Adrenal gland (tissue), 5 donors: ENCODE results near the gene SDK1.

Experiments
- POLR2A ChIP-seq, 2 donors: fragments of 450-650 bp; IDR thresholded peaks; one replicate each; pipeline ENCODE4 v1.6.1; 2017; ENCODE audit warnings: antibody characterized with exemption in 2 of 2, mild to moderate bottlenecking in 2 of 2, moderate library complexity in 1 of 2
- TF ChIP-seq, protein P1 (sequence below), 6 experiments: fragments of 450-650 bp in 4 of 6; fragments of 200-600 bp in 2 of 6; sonication (generic) in 1 of 6; IDR thresholded peaks; 1 replicate in 5 of 6; 2 replicates in 1 of 6; pipeline versions ENCODE4 v1.5.1 to v1.8.0; 2016 to 2021; ENCODE audit warnings: antibody characterized with exemption in 6 of 6, mild to moderate bottlenecking in 2 of 6, moderate library complexity in 1 of 6
- donor health status: DM: no; HTN: no; CAD: no.

DNA sequence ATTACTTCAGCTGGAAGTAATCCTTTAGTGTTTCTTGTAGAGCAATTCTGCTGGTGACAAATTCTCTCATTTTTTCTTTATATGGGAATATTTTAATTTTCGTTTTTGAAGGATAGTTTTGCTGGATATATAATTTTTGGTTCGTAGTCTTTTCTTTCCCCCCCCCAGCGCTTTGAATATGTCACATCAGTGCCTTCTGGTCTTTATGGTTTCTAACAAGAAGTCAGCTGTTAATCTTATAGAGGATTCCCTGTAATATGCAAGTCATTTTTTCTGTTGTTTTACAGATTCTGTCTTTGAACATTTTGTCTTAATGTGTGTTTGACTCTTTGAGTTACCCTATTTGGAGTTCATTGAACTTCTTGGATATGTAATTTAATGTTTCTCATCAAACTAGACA, 96.3 kb downstream of the SDK1 start:
- TF ChIP-seq, protein P1, sequence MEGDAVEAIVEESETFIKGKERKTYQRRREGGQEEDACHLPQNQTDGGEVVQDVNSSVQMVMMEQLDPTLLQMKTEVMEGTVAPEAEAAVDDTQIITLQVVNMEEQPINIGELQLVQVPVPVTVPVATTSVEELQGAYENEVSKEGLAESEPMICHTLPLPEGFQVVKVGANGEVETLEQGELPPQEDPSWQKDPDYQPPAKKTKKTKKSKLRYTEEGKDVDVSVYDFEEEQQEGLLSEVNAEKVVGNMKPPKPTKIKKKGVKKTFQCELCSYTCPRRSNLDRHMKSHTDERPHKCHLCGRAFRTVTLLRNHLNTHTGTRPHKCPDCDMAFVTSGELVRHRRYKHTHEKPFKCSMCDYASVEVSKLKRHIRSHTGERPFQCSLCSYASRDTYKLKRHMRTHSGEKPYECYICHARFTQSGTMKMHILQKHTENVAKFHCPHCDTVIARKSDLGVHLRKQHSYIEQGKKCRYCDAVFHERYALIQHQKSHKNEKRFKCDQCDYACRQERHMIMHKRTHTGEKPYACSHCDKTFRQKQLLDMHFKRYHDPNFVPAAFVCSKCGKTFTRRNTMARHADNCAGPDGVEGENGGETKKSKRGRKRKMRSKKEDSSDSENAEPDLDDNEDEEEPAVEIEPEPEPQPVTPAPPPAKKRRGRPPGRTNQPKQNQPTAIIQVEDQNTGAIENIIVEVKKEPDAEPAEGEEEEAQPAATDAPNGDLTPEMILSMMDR (IDR thresholded peaks at IDR 0.05) = no peak
- TF ChIP-seq POLR2A (IDR thresholded peaks at IDR 0.05) = no peak
